Neutrophil (primary cell): ENCODE measurements around the gene ZCCHC10.
A peak's percentile ranks its signal among the peaks of the same experiment; 100 is the strongest.

Source experiments
- H3K27ac ChIP-seq: fragments of 200-600 bp; sonication (generic); 2 replicates; pipeline ENCODE4 v1.5.1; 2016; ENCODE audit warnings: mild to moderate bottlenecking, moderate library complexity
- H3K27me3 ChIP-seq: fragments of 200-600 bp; sonication (generic); 2 replicates; pipeline ENCODE4 v1.6.0; 2016; ENCODE audit warnings: mild to moderate bottlenecking
- H3K36me3 ChIP-seq: fragments of 200-600 bp; sonication (generic); 2 replicates; pipeline ENCODE4 v1.5.1; 2017
- H3K4me1 ChIP-seq, 2 experiments: fragments of 200-600 bp in 1 of 2; sonication (generic) in 1 of 2; 1 replicate in 1 of 2; 2 replicates in 1 of 2; pipeline versions ENCODE4 v1.5.1 to v1.6.1; 2013 to 2016; ENCODE audit warnings: low read depth in 1 of 2, low read length in 1 of 2, mild to moderate bottlenecking in 1 of 2, moderate library complexity in 1 of 2; ENCODE audit not compliant: control insufficient read depth in 1 of 2, insufficient read depth in 1 of 2
- H3K4me3 ChIP-seq, 2 experiments: fragments of 200-600 bp in 1 of 2; sonication (generic) in 1 of 2; 1 replicate in 1 of 2; 2 replicates in 1 of 2; pipeline ENCODE4 v1.5.1; 2013 to 2016; ENCODE audit warnings: low read depth in 1 of 2, low read length in 1 of 2, mild to moderate bottlenecking in 1 of 2, moderate library complexity in 1 of 2
- H3K9me3 ChIP-seq: fragments of 200-600 bp; sonication (generic); 2 replicates; pipeline ENCODE4 v1.5.1; 2016
- CTCF ChIP-seq: fragments of 200-600 bp; sonication (generic); IDR thresholded peaks from 2 replicates; pipeline ENCODE4 v1.5.1; 2016; ENCODE audit warnings: antibody characterized with exemption

Gene ZCCHC10

DNA sequence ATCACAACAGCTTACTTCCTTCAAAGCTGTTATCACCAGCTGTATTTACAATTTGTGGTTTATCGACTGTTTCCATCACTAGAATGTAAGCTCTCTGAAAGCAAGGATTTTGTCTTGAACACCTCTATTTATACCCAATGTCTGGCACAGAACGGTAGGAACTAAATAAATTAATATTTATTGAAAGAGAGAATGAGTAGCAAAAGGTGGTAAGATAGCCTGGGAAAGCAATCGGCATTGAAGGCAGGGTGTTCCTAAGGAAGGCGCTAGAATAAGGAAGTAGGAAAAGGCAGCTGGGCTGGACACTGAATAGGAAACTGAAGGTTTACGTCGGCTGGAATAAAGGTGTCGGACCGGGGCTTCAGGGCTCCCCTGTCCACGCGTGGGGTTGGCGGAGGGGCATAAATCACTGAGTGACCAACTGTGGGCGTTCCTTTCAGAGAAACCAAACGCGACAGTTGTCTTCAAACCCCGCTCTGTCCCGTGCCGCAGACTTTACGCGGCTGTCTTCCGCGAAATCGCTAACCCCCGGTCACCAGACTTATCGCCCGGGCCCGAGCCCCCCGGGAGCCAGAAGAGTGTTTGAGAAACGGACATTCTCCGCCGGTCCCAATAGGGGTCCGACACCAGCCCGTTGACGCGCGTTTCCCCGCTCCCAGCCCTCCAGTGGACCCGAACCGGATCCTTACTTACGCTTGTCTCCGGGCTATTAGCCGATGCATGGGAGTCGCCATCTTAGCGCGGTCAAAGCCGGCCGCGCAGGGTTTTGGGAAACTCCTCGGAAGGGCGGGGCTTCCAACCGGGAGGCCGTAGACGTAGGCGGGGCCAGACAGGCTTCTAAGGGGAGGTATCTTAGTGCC lies at the start of gene ZCCHC10:
Gene ZCCHC10 (minus strand): TSS at position 746 of the 860 bp plus-strand sequence. CDS start 12 bp downstream, at position 734.
- Histone ChIP-seq H3K4me3 (peak within 1 kb of the TSS; percentile 89 to 93), H3K36me3 (peaks cover 5% of the 10 kb centered on the region), H3K27me3 (no peaks in the 10 kb centered on the region), H3K4me1 (peaks cover 5 to 15% of the 10 kb centered on the region in 2 experiments), H3K27ac (peak within 1 kb of the TSS; percentile 93), H3K9me3 (no peaks in the 10 kb centered on the region)
- TF ChIP-seq CTCF = peak; percentile 31

GRCh38 chr5:133075572-133076536 lies 49.5 kb upstream of the ZCCHC10 start:
- no peaks in the 10 kb centered on the region for H3K9me3 ChIP-seq
- H3K27ac ChIP-seq = no peak overlapping the region
- TF ChIP-seq CTCF = no peak
- no peaks in the 10 kb centered on the region for H3K4me1 ChIP-seq
- peaks cover 57% of the 10 kb centered on the region for H3K36me3 ChIP-seq
- H3K4me3 ChIP-seq = no peak overlapping the region
- H3K27me3 ChIP-seq = no peaks in the 10 kb centered on the region

- no peaks in the 10 kb centered on the region for H3K9me3 ChIP-seq
- H3K4me1 ChIP-seq = no peaks in the 10 kb centered on the region
- no peaks in the 10 kb centered on the region for H3K27me3 ChIP-seq
- peaks cover 68% of the 10 kb centered on the region for H3K36me3 ChIP-seq
- no peak overlapping the region for H3K27ac ChIP-seq
- H3K4me3 ChIP-seq = no peak overlapping the region
- TF ChIP-seq CTCF = no peak
Measured at GRCh38 chr5:133072021-133072420, 45.7 kb upstream of the ZCCHC10 start.

GRCh38 chr5:133066045-133066444 lies 39.7 kb upstream of the ZCCHC10 start:
- Histone ChIP-seq H3K4me3 (no peak overlapping the region), H3K27ac (no peak overlapping the region), H3K27me3 (no peaks in the 10 kb centered on the region), H3K36me3 (peaks cover 40% of the 10 kb centered on the region), H3K9me3 (no peaks in the 10 kb centered on the region), H3K4me1 (peaks cover 17 to 21% of the 10 kb centered on the region in 2 experiments)
- no peak for TF ChIP-seq CTCF

GRCh38 chr5:133065471-133065870 lies 39.1 kb upstream of the ZCCHC10 start:
- H3K4me1 ChIP-seq = peaks cover 17 to 21% of the 10 kb centered on the region in 2 experiments
- TF ChIP-seq CTCF = no peak
- H3K27me3 ChIP-seq = no peaks in the 10 kb centered on the region
- H3K4me3 ChIP-seq = no peak overlapping the region
- peaks cover 34% of the 10 kb centered on the region for H3K36me3 ChIP-seq
- no peak overlapping the region for H3K27ac ChIP-seq
- no peaks in the 10 kb centered on the region for H3K9me3 ChIP-seq
